Sigmoid colon (tissue), 7 donors: ENCODE results near the gene MT1X. TPM values are rescaled to one million over a fixed set of nuclear protein-coding genes. Genes with fewer than 3 reads are reported as not detected.
A peak's percentile ranks its signal among the peaks of the same experiment; 100 is the strongest.

ENCODE experiments used
- DNase-seq: peaks from one replicate; pipeline ENCODE4 v3.0.0-alpha.2; 2019
- H3K27ac ChIP-seq, 4 donors: fragments of 200-600 bp; sonication (generic); one replicate each; pipeline ENCODE4 v1.5.1; 2016 to 2019; ENCODE audit warnings: mild to moderate bottlenecking in 1 of 4
- H3K27me3 ChIP-seq, 3 donors: fragments of 200-600 bp; sonication (generic); one replicate each; pipeline ENCODE4 v1.5.1; 2019; ENCODE audit warnings: mild to moderate bottlenecking in 1 of 3
- H3K36me3 ChIP-seq, 4 donors: fragments of 200-600 bp; sonication (generic); one replicate each; pipeline ENCODE4 v1.5.1; 2016 to 2019
- H3K4me1 ChIP-seq, 4 donors: fragments of 200-600 bp; sonication (generic); one replicate each; pipeline ENCODE4 v1.5.1; 2017 to 2019
- H3K4me3 ChIP-seq, 4 donors: fragments of 200-600 bp; sonication (generic); one replicate each; pipeline ENCODE4 v1.5.1; 2017 to 2019; ENCODE audit warnings: mild to moderate bottlenecking in 2 of 4, moderate library complexity in 1 of 4
- H3K9me3 ChIP-seq, 4 donors: fragments of 200-600 bp in 3 of 4; sonication (generic) in 3 of 4; one replicate each; pipeline versions ENCODE4 v1.5.1 to v1.6.1; 2013 to 2019
- CTCF ChIP-seq, 4 experiments: fragments of 450-650 bp in 3 of 4; fragments of 200-600 bp in 1 of 4; IDR thresholded peaks; one replicate each; pipeline ENCODE4 v1.5.1; 2016 to 2019; ENCODE audit warnings: antibody characterized with exemption in 4 of 4, mild to moderate bottlenecking in 3 of 4, moderate library complexity in 2 of 4
- EP300 ChIP-seq, 4 donors: sonication (generic); formaldehyde crosslinking; IDR thresholded peaks; one replicate each; pipeline ENCODE4 v1.6.1; 2017; ENCODE audit warnings: antibody characterized with exemption in 4 of 4
- POLR2A ChIP-seq, 2 donors: fragments of 450-650 bp; IDR thresholded peaks; one replicate each; pipeline ENCODE4 v1.6.1; 2016; ENCODE audit warnings: antibody characterized with exemption in 2 of 2, mild to moderate bottlenecking in 2 of 2, moderate library complexity in 2 of 2
- POLR2AphosphoS5 ChIP-seq, 4 donors: sonication (generic); formaldehyde crosslinking; IDR thresholded peaks; one replicate each; pipeline ENCODE4 v1.6.1; 2017; ENCODE audit warnings: antibody characterized with exemption in 4 of 4
- WGBS, 2 donors: extraction: QIAGEN DNeasy Blood & Tissue Kit; methylation state at CpG; one replicate each; pipeline ENCODE4 v1.1.7; 2013; 5-methylcytosine and 5-hydroxymethylcytosine counted together
- intact Hi-C: fragments of 100-400 bp; cut with DNase I; formaldehyde crosslinking; loops from one replicate; pipeline ENCODE4 v1.15.1; 2023
- polyA plus RNA-seq, 3 donors: library from polyadenylated mRNA; stranded (reverse); fragments of 200-250 nt; gene quantifications; one replicate each; pipeline ENCODE4 v1.2.3, GENCODE V29; 2013
- total RNA-seq, 4 donors: library from RNA; depleted of rRNA; stranded (reverse); fragments of >200 nt; gene quantifications; one replicate each; pipeline ENCODE4 v1.1.0, GENCODE V29; 2016
- donor health status: healthy with polysubstance abuse.
- donor health status: Bipolar disorder and iron deficiency.
- donor health status: healthy.

The MT1X gene
- total RNA-seq (1,000 to 10,000 TPM in 1 of 4 donors, 100 to 1,000 TPM in 2, 10 to 100 TPM in 1; 90.3 to 1,592 (median 363) TPM), polyA plus RNA-seq (100 to 1,000 TPM; 206 to 513 (median 470) TPM)

- peak within 1 kb of the TSS; percentile 44 to 66 (median 58) for H3K4me3 ChIP-seq
- peak; percentile 98 for DNase-seq
- no peaks in the 10 kb centered on the region for H3K36me3 ChIP-seq
- H3K4me1 ChIP-seq = peaks cover 0 to 27% (median 22%) of the 10 kb centered on the region in 4 donors
- TF ChIP-seq CTCF (IDR thresholded peaks at IDR 0.05) (no peak), EP300 (IDR thresholded peaks at IDR 0.05) (peak in 3 of 4 donors; percentile 67 to 88 (median 88)), POLR2AphosphoS5 (IDR thresholded peaks at IDR 0.05) (peak in 3 of 4 donors; percentile 97 to 99 (median 97)), POLR2A (IDR thresholded peaks at IDR 0.05) (peak; percentile 93)
- WGBS, 2 donors = 0 to 1% methylated on average over 49 of the region's 49 CpGs
- intact Hi-C loops = loop anchor here (1.0 to 2.0 kb wide), 2 partner anchors 57 to 74 kb away; partner anchors contain the start of genes MT1E and MT2A
- H3K27me3 ChIP-seq = peaks cover 0 to 1% (median 0%) of the 10 kb centered on the region in 3 donors
- H3K27ac ChIP-seq = peak within 1 kb of the TSS; percentile 66 to 83 (median 80)
- H3K9me3 ChIP-seq = no peaks in the 10 kb centered on the region
These were observed at the start of gene MT1X for GRCh38 chr16:56681939-56682702. Gene MT1X (plus strand): TSS chr16:56682470. CDS start chr16:56682541, 71 bp downstream.

- 34 to 41% methylated on average over 6 of the region's 6 CpGs for WGBS, 2 donors
These were observed 49.4 kb upstream of the MT1X start for GRCh38 chr16:56632848-56633365.

GRCh38 chr16:56633535-56633934, 48.7 kb upstream of the MT1X start:
- no peaks in the 10 kb centered on the region for H3K36me3 ChIP-seq
- no peaks in the 10 kb centered on the region for H3K9me3 ChIP-seq
- WGBS, 2 donors = 50 to 63% methylated on average over 7 of the region's 7 CpGs
- no peak for TF ChIP-seq CTCF (IDR thresholded peaks at IDR 0.05)
- no peak for TF ChIP-seq EP300 (IDR thresholded peaks at IDR 0.05)
- no peak for TF ChIP-seq POLR2A (IDR thresholded peaks at IDR 0.05)
- no peak for TF ChIP-seq POLR2AphosphoS5 (IDR thresholded peaks at IDR 0.05)
- no peak for DNase-seq
- H3K27ac ChIP-seq = peak overlapping the region in 2 of 4 donors; percentile 71 to 73
- peaks cover 0 to 38% (median 31%) of the 10 kb centered on the region in 4 donors for H3K4me1 ChIP-seq
- H3K4me3 ChIP-seq = peak overlapping the region; percentile 4 to 54 (median 52)
- intact Hi-C loops = no loop called here
- peaks cover 7 to 52% (median 36%) of the 10 kb centered on the region in 3 donors for H3K27me3 ChIP-seq

More at GRCh38 chr16:56632848-56633365, 49.4 kb upstream of the MT1X start:
- H3K27ac ChIP-seq = peak overlapping the region; percentile 70 to 73 (median 72)
- DNase-seq = no peak
- no peak for TF ChIP-seq POLR2AphosphoS5 (IDR thresholded peaks at IDR 0.05)
- TF ChIP-seq EP300 (IDR thresholded peaks at IDR 0.05) = no peak
- TF ChIP-seq POLR2A (IDR thresholded peaks at IDR 0.05) = no peak
- no peak for TF ChIP-seq CTCF (IDR thresholded peaks at IDR 0.05)
- H3K4me3 ChIP-seq = peak overlapping the region; percentile 37 to 54 (median 52)
- H3K36me3 ChIP-seq = no peaks in the 10 kb centered on the region
- peaks cover 0 to 31% (median 25%) of the 10 kb centered on the region in 4 donors for H3K4me1 ChIP-seq
- peaks cover 6 to 45% (median 30%) of the 10 kb centered on the region in 3 donors for H3K27me3 ChIP-seq
- intact Hi-C loops = no loop called here
- H3K9me3 ChIP-seq = no peaks in the 10 kb centered on the region

- peaks cover 0 to 45% (median 35%) of the 10 kb centered on the region in 4 donors for H3K4me1 ChIP-seq
- peak overlapping the region in 3 of 4 donors; percentile 5 to 32 (median 15) for H3K4me3 ChIP-seq
- 27 to 57% methylated on average over 47 of the region's 47 CpGs for WGBS, 2 donors
- H3K36me3 ChIP-seq = no peaks in the 10 kb centered on the region
- no peaks in the 10 kb centered on the region for H3K9me3 ChIP-seq
- DNase-seq = no peak
- intact Hi-C loops = no loop called here
- TF ChIP-seq CTCF (IDR thresholded peaks at IDR 0.05) (no peak), POLR2AphosphoS5 (IDR thresholded peaks at IDR 0.05) (no peak), POLR2A (IDR thresholded peaks at IDR 0.05) (no peak), EP300 (IDR thresholded peaks at IDR 0.05) (no peak)
- H3K27ac ChIP-seq = no peak overlapping the region
- H3K27me3 ChIP-seq = peaks cover 14 to 65% (median 48%) of the 10 kb centered on the region in 3 donors
These were observed 47.4 kb upstream of the MT1X start for GRCh38 chr16:56634715-56635440.
